ENCODE results near the gene RBM23.

GRCh38 chr14:22908601-22909000, 10.3 kb downstream of the RBM23 start:
- TF ChIP-seq, protein P1, sequence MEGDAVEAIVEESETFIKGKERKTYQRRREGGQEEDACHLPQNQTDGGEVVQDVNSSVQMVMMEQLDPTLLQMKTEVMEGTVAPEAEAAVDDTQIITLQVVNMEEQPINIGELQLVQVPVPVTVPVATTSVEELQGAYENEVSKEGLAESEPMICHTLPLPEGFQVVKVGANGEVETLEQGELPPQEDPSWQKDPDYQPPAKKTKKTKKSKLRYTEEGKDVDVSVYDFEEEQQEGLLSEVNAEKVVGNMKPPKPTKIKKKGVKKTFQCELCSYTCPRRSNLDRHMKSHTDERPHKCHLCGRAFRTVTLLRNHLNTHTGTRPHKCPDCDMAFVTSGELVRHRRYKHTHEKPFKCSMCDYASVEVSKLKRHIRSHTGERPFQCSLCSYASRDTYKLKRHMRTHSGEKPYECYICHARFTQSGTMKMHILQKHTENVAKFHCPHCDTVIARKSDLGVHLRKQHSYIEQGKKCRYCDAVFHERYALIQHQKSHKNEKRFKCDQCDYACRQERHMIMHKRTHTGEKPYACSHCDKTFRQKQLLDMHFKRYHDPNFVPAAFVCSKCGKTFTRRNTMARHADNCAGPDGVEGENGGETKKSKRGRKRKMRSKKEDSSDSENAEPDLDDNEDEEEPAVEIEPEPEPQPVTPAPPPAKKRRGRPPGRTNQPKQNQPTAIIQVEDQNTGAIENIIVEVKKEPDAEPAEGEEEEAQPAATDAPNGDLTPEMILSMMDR (IDR thresholded peaks at IDR 0.05): no peak
- no peak for TF ChIP-seq POLR2A (IDR thresholded peaks at IDR 0.05)
